HG02870 (cell line): ENCODE results near the gene ELP1.

Source experiments
- ATAC-seq: cut with Tn5 transposase; IDR thresholded peaks from one replicate; pipeline ENCODE4 v1.9.1; 2021; ENCODE audit warnings: mild to moderate bottlenecking, moderate library complexity; ENCODE audit not compliant: unreplicated experiment

The ELP1 gene

DNA sequence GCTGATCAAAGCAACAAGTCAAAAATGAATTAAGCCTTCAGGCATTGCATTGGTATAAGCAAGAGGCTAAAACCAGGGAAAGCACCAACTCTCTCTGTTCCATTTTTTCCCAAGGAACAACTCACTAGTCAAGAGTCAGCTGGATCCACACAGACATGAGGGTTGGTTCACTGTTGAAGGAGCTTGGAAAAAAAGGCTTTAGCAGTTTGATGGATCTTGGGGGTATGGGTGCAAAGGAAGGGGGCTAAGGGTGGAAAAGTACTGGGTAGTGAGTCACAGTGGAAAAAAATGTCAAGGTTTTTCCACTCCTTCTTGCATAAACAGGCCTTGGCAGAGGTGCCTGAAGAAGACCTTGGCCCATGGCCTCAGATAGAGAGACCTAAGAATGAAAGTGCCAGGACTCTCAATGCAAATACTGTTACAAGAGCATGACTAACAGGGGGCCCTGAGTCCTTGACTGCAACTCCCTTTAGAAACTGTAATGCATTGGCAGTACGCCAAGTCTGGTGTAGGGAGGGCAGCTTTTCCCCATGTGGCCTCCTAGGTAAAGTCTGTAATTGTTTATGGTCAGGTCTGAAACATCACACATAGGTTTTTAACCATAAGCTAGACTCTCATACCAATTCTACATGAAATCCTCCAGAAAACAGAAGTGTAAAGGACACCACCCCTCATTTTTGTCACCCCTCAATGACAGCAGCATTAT lies 48.1 kb downstream of the ELP1 start:
- ATAC-seq = peak; percentile 98

DNA sequence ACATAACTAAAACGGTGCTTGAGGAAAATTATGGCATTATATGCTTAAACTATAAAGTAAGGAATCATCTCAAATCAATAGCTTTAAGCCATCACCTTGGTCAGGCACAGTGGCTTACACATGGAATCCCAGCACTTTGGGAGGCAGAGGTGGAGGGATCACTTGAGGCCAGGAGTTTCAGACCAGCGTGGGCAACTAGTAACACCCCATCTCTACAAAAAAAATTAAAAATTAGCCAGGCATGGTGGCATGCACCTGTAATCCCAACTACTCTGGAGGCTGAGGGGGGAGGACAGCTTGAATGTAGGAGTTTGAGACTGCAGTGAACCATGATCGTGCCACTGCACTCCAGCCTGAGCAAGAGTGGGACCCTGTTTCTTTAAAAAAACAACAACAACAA lies 49.2 kb downstream of the ELP1 start:
- no peak for ATAC-seq

DNA sequence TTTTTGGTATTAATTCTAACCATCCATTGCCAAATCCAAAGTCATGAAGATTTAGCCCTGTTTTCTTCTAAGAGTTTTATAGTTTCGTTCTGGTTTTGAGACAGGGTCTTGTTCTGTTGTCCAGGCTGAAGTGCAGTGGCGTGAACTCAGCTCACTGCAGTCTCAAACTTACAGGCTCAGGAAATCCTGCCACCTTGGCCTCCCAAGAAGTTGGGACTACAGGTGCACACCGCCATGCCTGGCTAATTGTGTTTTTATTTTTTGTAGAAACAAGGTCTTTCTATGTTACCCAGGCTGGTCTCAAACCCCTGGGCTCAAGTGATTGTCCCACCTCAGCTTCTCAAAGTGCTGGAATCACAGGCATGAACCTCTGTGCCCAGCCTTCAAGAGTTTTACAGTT lies 50.8 kb downstream of the ELP1 start:
- ATAC-seq = no peak

DNA sequence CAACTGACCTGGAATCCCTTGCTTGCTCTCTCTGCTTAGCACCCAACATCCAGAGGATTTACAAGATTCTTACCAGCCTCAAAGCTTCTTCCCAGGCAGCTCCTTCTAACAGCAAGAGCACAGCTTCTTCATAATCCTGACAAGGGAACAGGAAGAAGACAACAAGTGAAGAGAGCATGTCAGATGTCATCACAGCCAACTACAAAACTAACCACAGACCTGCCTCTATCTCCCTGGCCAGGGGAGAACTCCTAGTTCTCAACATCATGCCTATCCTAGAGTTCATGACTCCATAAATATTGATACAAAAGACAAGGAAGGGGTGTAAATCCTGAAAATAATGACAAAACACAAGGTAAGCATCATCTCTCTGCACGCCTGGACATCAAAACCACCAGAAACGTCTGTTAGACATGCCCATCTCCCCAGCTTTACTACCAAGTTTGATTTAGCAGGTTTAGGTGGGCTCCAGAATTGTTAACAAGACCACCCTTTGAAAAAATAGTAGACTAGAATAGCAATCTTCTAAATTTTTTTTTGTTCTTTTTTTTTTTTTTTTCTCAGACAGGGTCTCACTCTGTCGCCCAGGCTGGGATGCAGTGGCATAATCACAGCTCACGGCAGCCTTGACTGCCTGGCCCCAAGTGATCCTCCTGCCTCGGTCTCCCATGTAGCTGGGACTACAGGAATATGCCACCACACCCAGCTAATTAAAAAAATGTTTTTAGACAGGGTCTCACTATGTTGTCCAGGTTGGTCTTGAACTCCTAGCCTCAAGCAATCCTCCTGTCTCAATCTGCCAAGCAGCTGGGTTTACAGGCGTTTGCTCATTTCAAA lies 51.7 kb downstream of the ELP1 start:
- ATAC-seq = no peak

- no peak for ATAC-seq
Observed at GRCh38 chr9:108880738-108881316, 53.1 kb downstream of the ELP1 start.

- no peak for ATAC-seq
Observed at GRCh38 chr9:108877524-108877923, 56.4 kb downstream of the ELP1 start.

- ATAC-seq = no peak
Observed at GRCh38 chr9:108876425-108876824, 57.5 kb downstream of the ELP1 start.

- ATAC-seq = no peak
Observed at GRCh38 chr9:108874058-108874788, 59.7 kb downstream of the ELP1 start.

DNA sequence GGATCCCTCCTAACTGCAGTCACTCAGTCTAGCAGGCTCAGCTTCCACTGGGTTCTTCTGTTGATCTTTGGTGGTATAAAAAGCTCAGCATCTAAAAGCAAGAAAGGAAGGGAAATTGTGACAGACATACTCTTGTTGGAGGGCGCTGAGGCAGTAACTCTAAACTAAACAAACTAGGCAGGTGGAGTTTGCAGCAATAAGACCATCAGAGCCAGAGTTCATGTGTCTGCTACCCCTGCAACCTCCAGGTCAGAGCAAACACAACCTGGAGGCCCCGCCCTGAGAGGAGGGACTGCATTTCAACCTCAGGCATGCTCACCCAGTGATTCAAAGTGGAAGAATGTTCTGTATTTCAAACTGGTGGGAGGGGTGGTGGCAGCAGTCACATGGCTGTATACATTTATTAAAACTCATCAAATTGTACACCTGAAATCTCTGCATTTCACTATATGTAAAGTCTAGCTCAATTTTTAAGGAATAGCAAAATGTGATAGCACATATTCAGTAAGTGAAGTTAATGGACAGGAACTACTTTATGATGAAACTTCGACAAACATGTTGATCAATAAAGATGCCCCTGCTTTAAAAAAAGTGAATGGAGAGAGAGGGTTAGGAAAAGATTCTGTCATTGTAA lies 64.7 kb downstream of the ELP1 start:
- ATAC-seq = no peak

GRCh38 chr9:108867829-108868228 lies 66.1 kb downstream of the ELP1 start:
- ATAC-seq = no peak

DNA sequence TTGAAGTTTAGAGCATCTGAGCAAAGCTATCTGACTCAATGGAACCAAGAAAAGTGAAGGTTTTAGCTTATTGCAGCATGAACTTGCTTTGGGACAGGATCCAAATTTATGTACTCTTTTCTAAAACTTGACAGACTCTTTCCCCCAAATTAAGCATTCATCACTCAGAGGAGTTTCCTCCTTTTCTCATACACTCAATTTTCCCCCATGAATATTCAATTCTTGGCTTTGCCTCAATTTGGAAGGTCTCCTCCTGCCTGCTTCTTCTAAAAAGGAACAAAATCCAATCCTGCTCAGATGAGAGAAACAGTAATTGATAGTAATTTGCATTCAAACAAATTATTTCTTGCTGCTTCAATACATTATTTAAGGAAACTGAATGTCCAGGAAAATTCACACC lies 66.8 kb downstream of the ELP1 start:
- ATAC-seq = no peak

DNA sequence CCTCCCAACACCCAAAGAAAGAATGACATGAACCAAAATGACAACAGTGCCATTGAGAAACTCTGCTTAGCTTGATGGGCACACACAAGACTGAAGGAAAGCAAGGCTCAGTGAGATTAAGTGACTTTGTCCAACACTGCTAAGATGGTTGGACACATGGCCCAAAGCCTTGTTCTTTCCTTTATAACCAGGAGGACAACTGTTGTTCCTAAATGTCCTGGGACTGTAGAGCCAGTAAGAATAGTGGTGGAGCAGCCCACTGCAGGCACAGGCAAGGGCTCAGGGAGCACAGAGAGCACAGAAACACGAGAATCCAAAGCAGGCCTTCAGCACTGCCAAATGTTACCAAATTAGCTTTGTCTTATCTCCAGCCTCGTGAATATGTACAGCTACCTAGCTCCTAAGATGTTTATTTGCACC lies 67.9 kb downstream of the ELP1 start:
- no peak for ATAC-seq

DNA sequence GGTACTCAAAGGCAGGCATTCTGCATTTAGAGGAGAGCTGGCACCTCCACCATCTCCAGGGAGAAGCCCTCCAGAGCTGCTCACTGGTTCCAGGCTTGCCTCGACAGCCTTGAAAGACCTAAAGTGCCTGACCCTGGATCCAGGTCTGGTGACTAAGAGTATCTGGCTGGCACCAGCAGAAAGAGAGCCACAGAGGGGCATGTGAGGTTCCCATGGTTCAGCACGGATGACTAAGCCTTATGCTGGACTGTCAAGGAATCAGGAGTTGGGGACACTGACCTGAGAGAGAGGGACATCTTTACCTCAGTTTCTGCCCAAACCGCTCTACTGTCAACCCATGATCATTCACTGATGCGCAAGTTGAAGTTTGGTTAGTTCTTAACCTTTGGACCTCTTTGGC lies 68.9 kb downstream of the ELP1 start:
- no peak for ATAC-seq

DNA sequence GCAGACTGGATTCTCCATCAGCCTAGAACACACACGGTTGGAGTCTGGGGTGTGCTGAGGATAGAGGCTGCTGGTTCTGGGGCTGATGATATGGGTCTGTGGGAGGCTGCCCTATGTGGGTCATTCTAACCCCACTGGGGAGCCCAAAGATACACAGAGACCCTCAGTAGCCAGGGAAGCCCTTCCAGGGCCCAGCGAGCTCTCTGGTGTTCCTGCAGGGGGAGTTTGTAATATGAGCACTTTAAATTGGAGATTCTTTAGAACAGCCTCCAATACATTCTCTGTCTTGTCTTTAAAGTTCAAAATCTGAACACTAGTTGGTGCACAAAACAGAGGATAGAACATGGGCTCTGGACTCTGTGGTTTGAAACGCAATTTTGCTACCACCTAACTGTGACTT lies 69.5 kb downstream of the ELP1 start:
- no peak for ATAC-seq

DNA sequence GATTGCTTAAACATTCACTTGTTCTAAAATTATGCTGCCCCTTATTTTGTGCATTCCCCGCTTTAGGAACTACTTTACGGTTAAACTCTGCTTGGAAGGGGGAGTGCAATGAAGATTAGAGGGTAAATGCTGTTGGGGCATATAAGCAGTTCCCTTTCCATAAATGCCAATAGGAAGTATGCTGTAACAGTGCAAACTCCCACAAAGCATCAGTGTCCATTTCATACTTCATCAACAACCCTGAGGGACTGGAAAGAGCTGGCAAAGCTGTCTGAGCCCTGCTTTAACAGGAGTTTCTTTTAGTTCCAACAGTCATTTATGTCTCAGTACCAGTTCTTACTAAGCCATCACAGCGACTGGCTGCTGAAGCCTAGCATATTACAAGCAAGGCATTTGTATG lies 70.0 kb downstream of the ELP1 start:
- no peak for ATAC-seq

DNA sequence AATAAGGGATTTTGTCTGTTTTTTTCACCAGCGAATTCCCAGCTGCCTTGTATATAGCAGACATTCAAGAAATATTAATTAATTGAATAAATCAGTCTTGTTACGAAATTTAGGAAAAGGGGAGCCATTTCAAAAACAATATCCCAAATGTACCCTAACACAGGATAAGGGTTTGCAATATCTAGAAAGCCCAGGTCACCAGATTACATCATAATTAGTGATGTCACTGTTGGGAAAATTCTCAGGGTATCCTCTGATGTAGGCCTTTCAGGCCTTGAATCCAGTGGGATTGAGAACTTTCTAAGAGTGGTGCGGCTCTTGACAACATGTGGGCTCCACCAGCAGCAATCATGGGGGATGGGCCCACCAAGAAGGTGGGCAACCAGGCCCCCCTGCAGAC lies 71.9 kb downstream of the ELP1 start, which contains the start of gene ACTL7A:
Gene ACTL7A, plus strand, starts transcription at position 270 of the 400 bp plus-strand sequence. Its CDS starts 57 bp downstream, at position 327.
- ATAC-seq = no peak

DNA sequence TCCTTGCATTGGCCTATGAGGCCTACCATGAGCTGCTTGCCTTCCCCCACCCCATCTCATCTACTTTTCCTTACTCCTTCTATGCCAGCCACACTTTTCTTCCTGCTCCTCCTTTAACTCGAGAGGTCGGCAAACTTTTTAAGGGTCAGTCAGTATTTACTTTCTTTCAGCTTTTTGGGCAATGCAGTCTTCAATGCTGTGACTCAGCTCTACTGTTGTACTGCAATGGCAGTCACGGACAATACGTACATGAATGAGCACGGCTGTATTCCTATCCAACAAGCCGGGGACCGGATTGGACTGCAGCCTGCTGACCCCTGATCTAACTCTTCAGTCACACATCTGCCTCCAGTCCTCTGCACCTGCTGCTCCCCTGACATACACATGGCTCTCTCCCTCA lies 72.5 kb downstream of the ELP1 start:
- no peak for ATAC-seq

DNA sequence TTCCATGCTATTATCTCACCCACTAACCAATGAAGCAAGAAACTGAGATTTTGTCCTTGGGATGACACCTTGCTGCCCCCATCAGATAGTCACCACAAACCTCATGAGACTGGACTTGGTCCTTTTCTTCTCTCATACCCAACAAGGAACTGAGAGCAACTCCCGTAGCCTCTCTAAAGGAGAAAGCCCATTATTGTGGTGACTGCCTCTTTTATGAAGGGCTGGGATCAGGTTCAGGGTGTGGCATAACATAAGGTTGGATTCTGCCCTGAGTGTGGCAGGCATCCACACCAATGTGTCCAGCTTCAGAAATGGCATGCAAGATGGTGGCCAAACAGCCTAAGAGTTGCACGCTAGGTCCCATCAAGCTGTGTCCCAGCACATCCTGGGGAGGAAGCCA lies 73.2 kb downstream of the ELP1 start:
- ATAC-seq = no peak

- no peak for ATAC-seq
Observed at GRCh38 chr9:108860354-108860753, 73.6 kb downstream of the ELP1 start.

GRCh38 chr9:108859459-108860114 lies 74.3 kb downstream of the ELP1 start:
- ATAC-seq = peak; percentile 49
